Fibroblast of lung (primary cell): ENCODE data around the gene SUSD6.
A peak's percentile ranks its signal among the peaks of the same experiment; 100 is the strongest.

Experiments
- EZH2 ChIP-seq: IDR thresholded peaks from 2 replicates; pipeline ENCODE4 v1.5.1; 2012; ENCODE audit warnings: low read length, control low read depth, mild to moderate bottlenecking; ENCODE audit errors: missing control alignments
- TF ChIP-seq, protein P1 (sequence below), 2 donors: IDR thresholded peaks in 1 of 2; conservative IDR thresholded peaks in 1 of 2; 1 replicate in 1 of 2; 2 replicates in 1 of 2; pipeline ENCODE4 v1.5.1; 2011 to 2012; ENCODE audit warnings: low read length in 2 of 2, control low read depth in 1 of 2, inconsistent platforms in 1 of 2, low read depth in 1 of 2, mild to moderate bottlenecking in 1 of 2

DNA sequence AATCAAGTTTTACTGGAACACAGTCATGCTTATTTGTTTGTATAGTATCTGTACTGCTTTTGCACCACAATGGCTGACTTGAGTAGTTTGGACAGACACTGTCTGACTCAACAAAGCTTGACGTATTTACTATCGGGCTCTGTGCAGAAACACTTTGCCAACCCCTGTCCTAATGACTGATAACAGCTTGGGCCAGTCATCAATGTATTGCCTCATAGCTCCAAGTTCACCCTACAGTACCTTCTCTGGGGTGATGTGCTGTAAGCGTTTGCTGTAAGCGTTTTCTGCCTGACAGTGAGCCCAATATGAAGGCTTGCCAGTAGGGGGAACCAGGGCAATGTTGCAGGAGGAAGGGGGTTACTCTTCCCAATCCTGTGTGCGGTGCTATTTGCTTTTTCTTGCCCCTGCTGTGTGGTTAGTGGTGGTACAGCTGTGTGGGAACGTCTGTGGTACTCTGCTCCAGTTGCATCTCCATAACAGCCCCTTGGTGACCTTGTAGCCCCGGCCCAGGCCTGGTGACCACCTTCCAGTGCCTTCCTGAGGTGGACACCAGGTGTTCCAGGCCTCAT lies 31.3 kb upstream of the SUSD6 start:
- TF ChIP-seq EZH2, result no peak
- TF ChIP-seq, protein P1, sequence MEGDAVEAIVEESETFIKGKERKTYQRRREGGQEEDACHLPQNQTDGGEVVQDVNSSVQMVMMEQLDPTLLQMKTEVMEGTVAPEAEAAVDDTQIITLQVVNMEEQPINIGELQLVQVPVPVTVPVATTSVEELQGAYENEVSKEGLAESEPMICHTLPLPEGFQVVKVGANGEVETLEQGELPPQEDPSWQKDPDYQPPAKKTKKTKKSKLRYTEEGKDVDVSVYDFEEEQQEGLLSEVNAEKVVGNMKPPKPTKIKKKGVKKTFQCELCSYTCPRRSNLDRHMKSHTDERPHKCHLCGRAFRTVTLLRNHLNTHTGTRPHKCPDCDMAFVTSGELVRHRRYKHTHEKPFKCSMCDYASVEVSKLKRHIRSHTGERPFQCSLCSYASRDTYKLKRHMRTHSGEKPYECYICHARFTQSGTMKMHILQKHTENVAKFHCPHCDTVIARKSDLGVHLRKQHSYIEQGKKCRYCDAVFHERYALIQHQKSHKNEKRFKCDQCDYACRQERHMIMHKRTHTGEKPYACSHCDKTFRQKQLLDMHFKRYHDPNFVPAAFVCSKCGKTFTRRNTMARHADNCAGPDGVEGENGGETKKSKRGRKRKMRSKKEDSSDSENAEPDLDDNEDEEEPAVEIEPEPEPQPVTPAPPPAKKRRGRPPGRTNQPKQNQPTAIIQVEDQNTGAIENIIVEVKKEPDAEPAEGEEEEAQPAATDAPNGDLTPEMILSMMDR (conservative IDR thresholded peaks at IDR 0.05 in 1 of 2, IDR thresholded peaks at IDR 0.05 in 1 of 2; ENCODE audit: low read depth in 1 of 2, low read length in 2 of 2), result peak; percentile 59 to 89
